Left kidney (tissue), 8 donors: ENCODE data around the gene TRIP4. TPM values are rescaled to one million over a fixed set of nuclear protein-coding genes. Genes with fewer than 3 reads are reported as not detected.
"Not testable (repeated sequence)": the region's sequence is repeated elsewhere in the genome, so short reads cannot be mapped to it uniquely, and the experiment has no call there.

Experiments
- DNase-seq: peaks from one replicate; pipeline ENCODE4 v3.0.0-alpha.2; 2013
- long read RNA-seq, 8 donors: transcript quantifications; one replicate each; lab custom pipeline, GENCODE V29; 2026
- polyA plus RNA-seq: library from polyadenylated mRNA; unstranded; fragments of 120-200 nt; gene quantifications from one replicate; pipeline ENCODE4 v1.2.1, GENCODE V29; 2013; ENCODE audit not compliant: insufficient read length

Gene TRIP4
- 51.2 TPM for polyA plus RNA-seq
- long read RNA-seq, donor 1, partial matches to known transcripts: 0 of 3 reads
- long read RNA-seq, donor 1, other reads (novel, unspliced or antisense): 0 of 3 reads
- long read RNA-seq, donor 2, transcript TRIP4-201 (13 exons, 2,045 nt): major isoform, 6 of 6 reads
- long read RNA-seq, donor 2, partial matches to known transcripts: 0 of 6 reads
- long read RNA-seq, donor 2, other reads (novel, unspliced or antisense): 0 of 6 reads
- long read RNA-seq, donor 3, partial matches to known transcripts: 5 of 8 reads
- long read RNA-seq, donor 3, other reads (novel, unspliced or antisense): 0 of 8 reads
- long read RNA-seq, donor 4: 0 reads
- long read RNA-seq, donor 5, transcript TRIP4-201 (13 exons, 2,045 nt): major isoform, 19 of 19 reads
- long read RNA-seq, donor 5, partial matches to known transcripts: 0 of 19 reads
- long read RNA-seq, donor 5, other reads (novel, unspliced or antisense): 0 of 19 reads
- long read RNA-seq, donor 6, transcript TRIP4-201 (13 exons, 2,045 nt): major isoform, 5 of 5 reads
- long read RNA-seq, donor 6, partial matches to known transcripts: 0 of 5 reads
- long read RNA-seq, donor 6, other reads (novel, unspliced or antisense): 0 of 5 reads
- long read RNA-seq, donor 7, transcript TRIP4-201 (13 exons, 2,045 nt): major isoform, 6 of 6 reads
- long read RNA-seq, donor 7, partial matches to known transcripts: 0 of 6 reads
- long read RNA-seq, donor 7, other reads (novel, unspliced or antisense): 0 of 6 reads
- long read RNA-seq, donor 8, partial matches to known transcripts: 0 of 4 reads
- long read RNA-seq, donor 8, other reads (novel, unspliced or antisense): 0 of 4 reads

DNA sequence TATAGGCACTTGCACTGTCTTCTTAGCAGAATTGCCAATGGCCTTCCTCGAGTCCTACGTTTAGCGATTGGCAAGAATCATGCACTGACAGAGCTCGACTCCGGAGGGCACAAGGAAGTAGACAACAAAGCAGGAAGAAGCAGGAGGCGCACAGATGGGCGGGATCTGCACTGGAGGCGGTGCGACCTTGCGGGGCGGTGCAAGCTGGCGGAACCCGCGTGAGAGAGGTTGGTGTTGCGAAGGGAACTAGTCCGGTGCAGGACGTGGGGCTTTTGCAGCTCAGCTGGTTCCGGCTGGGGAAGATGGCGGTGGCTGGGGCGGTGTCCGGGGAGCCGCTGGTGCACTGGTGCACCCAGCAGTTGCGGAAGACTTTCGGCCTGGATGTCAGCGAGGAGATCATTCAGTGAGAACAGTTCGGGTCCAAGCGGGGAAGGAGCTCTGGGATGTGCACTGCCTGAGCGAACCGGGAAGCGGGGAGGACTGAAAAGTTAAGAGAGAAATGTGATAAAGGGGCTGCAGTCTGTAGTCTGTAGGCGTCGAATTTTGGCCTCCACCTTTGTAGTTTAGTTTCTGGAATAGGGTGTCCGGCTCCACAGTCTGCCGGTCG lies at the start of gene TRIP4:
Gene TRIP4, plus strand, starts transcription at position 275 of the 607 bp plus-strand sequence. Its CDS starts 28 bp downstream, at position 303.
- DNase-seq: peak; percentile 90

- no peak for DNase-seq
Observed at GRCh38 chr15:64340355-64340754, 47.3 kb upstream of the TRIP4 start.

GRCh38 chr15:64341961-64342360 lies 45.7 kb upstream of the TRIP4 start:
- DNase-seq: no peak

GRCh38 chr15:64343222-64343621 lies 44.4 kb upstream of the TRIP4 start:
- DNase-seq: no peak

- DNase-seq: no peak
Observed at GRCh38 chr15:64343841-64344240, 43.8 kb upstream of the TRIP4 start.

GRCh38 chr15:64344651-64345294 lies 42.9 kb upstream of the TRIP4 start:
- DNase-seq: no peak

DNA sequence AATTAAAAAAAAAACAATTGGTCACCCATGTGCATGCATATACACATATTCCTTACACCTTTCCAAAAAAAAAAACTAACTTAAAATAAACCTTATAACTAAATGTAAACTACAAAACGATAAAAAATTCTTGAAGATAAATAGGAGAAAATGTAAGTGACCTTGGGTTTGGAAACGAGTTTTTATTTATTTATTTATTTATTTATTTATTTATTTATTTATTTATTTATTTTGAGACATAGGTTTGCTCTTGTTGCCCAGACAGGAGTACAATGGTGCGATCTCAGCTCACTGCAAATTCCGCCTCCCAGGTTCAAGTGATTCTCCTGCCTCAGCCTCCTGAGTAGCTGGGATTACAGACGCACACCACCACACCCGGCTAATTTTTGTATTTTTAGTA lies 41.4 kb upstream of the TRIP4 start:
- not testable (repeated sequence) for DNase-seq

- DNase-seq: no peak
Observed at GRCh38 chr15:64348455-64348854, 39.2 kb upstream of the TRIP4 start.

DNA sequence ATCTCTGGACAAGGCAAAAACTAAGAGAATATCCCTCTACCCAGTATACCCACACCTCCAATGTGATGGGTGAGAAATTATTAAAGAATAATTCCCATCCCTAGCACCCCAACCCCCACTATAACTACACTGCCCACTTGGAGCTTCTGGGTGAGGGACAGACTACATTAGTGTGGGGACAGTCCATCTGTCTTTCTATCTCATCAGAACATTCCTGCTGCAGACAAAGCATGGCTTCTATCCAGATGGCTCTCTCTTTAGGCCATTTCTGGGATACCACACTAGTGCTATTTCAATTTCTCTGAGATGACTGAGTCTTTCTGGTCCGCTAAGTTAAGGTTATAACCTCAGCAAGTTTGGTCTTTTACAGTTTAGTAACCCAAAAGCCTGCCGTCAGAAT lies 38.3 kb upstream of the TRIP4 start:
- no peak for DNase-seq

DNA sequence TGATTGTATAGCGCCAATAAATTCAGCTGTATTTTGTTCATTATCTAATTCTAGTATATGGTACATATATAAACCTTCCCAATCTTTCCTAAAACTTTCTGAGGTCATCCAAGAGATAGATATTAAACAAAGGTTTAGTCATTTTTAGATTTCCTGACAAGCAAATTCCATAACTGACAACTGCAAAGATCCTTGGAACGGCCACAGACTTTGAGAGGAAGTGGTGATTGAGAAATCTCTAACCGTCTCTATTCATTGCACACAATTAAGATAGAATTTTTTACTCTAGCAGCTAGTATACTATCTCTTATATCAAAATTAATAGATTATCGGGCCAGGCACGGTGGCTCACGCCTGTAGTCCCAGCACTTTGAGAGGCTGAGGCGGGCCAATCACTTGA lies 36.4 kb upstream of the TRIP4 start:
- DNase-seq: no peak

GRCh38 chr15:64354688-64355344 lies 32.8 kb upstream of the TRIP4 start:
- no peak for DNase-seq

- DNase-seq: peak; percentile 28
Observed at GRCh38 chr15:64355348-64355943, 32.2 kb upstream of the TRIP4 start.

DNA sequence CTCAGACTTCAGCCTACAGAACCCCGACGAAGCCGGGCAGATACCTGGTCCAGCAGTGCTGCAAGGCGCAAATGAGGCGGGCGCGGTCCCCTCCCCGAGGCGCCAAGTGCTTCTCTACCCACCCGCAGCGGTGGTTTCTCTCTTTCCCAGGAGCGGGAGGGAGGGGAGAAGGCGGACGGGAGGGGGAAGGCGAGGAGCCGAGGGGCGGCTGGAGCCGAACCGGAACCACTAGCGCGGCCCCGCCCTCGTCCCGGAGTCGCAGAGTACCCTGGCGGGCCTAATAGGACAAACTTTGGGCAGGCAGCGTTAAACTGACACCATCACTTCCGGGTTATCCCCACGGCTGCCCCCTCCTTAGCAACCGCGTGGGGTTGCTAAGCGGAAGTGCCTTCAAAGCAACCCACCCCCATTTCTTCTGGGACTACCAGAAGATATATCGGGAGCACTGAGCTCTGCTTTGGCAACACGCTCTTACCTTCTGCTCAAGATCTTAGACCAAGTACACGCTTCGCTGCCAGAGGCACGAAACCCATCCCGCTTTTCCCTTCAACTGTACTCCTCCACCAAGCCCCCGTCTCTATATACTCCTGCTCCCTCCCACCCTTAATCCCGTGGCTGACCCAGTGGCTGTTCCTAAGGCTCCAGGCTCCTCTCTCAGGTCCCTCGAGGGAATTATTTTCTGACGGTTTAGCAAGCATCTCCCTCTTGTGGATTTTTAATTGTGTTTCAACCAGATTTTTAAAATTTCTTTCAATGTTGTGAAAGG lies 31.5 kb upstream of the TRIP4 start, which contains the start of gene CSNK1G1:
Gene CSNK1G1, minus strand, starts transcription at position 230 of the 766 bp plus-strand sequence. CDS start 55,674 bp downstream, outside the sequence.
- DNase-seq: peak; percentile 98

DNA sequence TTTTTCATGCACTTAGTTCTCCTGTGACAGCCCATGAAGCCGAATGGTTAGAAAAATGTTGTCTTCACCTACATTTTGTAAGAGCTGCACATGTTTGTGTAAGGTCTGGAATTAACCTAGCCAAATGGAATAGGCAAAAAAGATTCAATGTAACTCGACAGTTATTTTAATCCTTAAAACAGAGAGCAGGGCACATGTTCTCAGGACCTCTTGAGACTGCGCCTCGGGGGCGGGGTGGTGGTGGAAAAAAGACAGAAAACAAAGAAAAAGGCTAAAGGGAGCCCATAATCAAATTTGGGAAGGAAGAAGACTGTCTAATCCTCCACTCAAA lies 31.0 kb upstream of the TRIP4 start:
- no peak for DNase-seq

DNA sequence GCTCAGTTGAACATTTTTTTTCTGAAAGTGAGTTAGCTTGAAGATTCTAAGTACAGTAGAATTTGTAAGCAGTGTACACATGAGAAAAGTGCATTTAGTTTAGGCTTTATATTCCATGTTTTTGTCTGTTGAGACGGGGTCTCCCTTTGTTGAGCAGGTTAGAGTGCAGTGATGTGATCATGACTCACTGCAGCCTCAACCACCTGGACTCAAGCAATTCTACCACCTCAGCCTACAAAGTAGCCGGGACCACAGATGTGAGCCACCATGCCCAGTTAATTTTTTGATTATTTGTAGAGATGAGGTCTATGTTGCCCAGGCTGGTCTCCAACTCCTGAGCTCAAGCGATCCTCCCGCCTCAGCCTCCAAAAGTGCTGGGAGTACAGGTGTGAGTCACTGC lies 26.4 kb upstream of the TRIP4 start:
- DNase-seq: no peak

- DNase-seq: no peak
Observed at GRCh38 chr15:64369078-64369607, 18.5 kb upstream of the TRIP4 start.

- not testable (repeated sequence) for DNase-seq
Observed at GRCh38 chr15:64371383-64371782, 16.3 kb upstream of the TRIP4 start.

- DNase-seq: no peak
Observed at GRCh38 chr15:64373360-64373759, 14.3 kb upstream of the TRIP4 start.

DNA sequence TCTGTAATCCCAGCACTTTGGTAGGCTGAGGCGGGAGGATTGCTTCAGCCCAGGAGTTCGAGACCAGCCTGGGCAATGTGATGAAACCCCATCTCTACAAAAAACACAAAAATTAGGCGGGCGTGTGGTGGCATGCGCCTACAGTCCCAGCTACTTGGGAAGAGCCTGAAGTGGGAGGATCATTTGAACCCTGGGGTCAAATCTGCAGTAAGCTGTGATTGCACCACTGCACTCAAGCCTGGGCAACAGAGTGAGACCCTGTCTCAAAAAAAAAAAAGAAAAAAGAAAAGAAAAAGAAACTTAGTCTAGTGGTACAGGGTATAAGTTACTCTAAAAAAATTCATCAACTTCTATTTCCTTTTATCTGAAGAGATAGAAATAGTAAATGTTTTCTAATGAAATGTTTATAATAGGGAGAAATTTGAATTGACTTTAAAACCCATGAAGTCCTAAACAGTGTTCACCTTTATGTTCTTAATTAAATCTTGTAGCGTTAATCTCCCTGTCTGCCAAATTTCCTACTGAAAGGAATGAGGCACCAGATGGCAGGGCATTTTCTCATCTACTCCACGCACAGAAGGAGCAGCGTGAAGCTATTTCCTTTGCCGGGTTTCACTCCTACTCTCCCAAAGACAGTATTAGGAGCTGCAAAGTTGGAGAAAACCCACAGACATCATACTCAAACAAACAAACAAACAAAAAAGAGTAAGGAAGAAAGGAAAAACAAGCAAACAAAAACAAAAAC lies 8.2 kb upstream of the TRIP4 start:
- DNase-seq: no peak
